ENCODE measurements around the gene HSP90AA1.

HSP90AA1 gene

GRCh38 chr14:102063808-102064429 is 22.9 kb downstream of the HSP90AA1 start:
- no peak for DNase-seq

DNA sequence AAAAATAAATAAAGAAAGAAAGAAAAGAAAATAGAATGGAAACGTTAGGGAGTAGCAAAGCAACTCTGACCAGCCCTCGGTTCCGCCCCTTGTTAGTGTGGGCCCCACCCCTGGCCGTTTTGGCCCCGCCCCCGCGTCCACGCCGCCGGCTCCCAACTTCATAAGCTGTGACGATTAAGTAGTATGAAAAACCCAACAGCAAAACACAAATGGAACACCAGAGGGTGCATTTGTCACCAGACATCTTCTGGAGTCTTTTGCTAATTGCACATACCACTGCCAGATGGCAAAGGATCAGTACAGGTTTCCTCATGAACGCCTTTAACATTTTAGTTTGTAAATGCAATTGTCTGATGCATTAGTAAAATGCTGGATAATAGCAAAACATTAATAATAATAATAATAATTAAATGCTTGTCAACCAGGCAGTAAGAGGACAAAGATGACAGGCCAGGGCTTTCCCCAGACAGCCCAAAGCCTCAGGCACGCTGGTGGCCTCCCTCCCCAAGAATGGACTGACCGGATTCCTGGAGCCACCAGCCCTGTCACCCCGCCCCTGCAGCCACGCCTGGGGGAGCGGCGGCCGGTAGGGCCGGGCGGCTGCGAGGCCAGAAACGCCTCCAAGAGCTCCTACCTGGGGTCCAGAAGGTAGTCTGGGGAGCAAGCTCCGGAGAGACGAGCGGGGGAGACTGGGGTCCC is 23.6 kb downstream of the HSP90AA1 start:
- DNase-seq, result peak; percentile 95 to 99

DNA sequence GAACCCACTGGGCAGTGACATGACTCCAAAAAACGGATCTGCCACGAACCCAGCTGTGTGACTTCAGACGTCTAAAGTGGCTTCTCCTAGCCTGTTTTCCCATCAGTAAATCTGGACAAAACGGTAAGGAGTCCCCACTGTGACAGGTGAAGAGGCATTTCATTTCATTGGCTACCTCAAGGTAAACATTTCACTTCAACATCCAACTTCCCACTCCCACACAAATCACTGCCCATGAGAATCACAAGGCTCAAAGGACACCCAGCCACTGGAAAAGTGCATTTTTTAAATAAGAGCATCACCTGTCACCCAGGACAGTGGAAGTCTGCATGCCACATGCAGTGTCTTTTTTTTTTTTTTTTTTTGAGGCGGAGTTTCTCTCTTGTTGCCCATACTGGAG is 27.9 kb downstream of the HSP90AA1 start:
- no peak for DNase-seq

DNA sequence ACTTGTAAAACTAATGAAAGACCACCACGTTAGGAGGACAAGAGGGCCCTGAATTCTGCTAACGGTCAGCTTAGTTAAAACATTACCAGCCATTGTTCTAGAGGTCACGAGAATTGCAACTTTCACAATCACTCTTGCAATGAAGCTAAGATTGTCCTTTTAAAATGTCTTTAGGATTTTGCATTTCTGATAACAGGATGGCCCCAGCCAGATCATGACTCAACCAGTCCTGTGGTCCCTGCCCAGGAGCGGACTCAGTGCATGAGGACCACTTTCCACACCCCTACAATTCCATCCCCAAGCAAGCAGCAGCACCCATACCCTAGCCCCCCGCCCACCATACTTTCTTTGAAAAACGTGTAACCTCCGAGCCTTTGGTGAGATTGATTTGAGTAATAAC is 28.7 kb downstream of the HSP90AA1 start:
- no peak for DNase-seq

DNA sequence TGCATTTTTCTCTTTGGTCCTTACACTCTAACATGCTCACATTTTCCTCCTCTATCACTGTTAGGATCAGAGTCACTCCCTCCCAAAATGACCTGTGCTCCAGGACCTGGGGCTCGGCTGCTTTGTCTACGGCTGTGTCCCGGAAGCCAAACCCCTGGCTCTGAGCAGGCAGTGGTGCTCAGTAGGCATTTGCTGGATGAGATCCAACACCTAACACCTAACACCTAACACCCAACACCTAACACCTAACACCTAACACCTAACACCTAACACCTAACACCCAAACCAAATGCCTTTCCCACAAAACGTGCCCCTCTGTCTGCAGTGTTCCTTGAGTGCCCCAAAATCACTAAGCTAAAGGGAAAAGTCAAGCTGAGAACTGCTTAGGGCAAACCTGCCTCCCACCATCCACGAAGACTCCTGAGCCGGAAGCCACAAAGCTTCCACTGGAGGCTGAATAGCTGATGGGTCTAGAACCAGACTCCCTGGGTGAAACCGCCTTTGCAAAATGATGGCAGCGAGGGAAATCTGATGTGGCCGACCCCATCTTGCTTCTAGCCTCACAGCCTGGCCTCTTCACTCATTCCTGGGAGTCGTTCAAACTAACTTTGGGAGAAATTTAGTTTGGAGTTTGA is 29.2 kb downstream of the HSP90AA1 start:
- no peak for DNase-seq

GRCh38 chr14:102056694-102057442 is 30.0 kb downstream of the HSP90AA1 start:
- no peak for DNase-seq

DNA sequence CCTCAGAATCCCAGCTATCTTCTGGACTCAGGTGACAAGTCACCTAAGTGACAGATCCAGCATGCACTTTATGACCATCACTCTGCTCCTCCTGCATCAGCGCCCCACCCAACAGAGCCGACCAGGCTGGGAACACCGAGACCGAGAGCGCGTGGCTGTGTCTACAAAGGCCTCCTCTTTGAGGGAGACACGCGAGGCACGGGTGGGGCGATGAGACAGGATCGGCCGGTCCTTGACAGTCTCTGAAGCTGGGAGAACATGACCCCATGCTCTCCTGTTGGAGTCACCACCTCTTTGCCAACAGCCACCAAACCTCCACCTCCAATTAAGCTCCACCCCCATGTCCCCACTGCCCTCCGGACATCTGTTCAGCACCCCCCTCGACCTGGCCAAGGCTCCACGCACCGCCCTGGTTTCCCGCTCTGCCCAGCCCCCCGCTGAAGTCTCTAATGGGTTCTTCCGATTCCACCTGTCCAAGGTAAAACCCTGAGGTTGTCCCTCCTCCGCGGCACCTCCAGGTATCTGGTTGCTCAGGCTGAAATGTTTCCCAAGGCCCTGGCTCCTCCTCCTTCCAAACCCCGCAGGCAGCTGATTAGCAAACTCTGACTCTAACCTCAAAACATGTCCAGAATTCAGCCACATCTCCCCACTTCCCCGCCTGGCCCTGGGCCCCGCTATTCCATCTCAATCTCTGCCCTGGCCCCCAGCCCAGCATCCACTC is 31.5 kb downstream of the HSP90AA1 start:
- DNase-seq, result no peak

DNA sequence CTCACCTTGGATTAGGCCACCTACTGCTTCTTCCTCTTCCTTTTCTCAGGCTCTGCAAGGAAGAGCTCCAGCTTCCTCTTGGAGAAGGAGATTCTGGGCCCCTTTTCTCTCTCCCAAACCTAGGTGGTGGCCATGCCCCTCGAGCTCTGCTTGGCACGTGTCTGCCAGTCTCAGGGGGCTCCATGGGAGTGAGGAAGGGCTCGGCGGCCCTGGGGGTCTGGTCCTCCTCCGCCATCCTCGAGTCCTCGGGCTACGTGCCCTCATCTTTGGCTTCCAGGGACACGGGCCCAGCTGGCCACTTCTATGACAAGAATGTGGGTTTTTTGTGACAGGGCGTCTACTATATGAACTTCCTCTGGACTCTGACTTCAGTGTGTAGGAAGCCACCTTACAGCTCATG is 34.3 kb downstream of the HSP90AA1 start:
- DNase-seq, result no peak

GRCh38 chr14:102050625-102051024 is 36.2 kb downstream of the HSP90AA1 start:
- DNase-seq, result no peak

- DNase-seq, result no peak
Observed at GRCh38 chr14:102050026-102050405, 36.8 kb downstream of the HSP90AA1 start.

DNA sequence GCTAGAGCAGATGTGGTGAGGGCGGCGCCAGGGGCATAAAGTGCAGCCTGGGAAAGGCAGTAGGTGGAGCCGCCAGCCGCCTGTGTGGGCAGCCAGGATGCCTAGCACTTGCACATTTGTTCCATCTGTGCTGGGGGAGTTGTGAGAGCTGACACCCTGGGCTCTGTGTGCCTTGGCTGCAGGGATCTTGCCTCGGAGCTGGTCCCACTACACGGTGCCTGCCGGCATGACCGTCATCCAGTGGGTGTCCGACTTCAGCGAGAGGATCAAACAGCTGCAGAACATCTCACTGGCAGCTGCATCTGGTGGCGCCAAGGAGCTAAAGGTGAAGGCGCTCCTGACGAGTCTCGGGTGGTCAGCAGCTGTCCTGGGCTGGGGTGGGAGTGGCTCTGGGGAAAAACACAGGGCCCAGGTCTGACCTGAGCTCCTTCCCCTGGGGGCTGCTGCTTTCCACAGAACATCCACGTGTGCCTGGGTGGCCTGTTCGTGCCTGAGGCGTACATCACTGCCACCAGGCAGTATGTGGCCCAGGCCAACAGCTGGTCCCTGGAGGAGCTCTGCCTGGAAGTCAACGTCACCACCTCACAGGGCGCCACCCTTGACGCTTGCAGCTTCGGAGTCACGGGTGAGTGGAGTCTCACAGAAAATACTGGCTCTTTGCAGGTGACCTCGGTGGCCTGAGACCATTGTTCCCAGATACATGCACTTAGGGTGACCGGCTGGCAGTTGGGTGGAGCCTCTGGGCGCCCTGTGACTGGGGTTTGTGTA is 37.4 kb downstream of the HSP90AA1 start:
- no peak for DNase-seq

DNA sequence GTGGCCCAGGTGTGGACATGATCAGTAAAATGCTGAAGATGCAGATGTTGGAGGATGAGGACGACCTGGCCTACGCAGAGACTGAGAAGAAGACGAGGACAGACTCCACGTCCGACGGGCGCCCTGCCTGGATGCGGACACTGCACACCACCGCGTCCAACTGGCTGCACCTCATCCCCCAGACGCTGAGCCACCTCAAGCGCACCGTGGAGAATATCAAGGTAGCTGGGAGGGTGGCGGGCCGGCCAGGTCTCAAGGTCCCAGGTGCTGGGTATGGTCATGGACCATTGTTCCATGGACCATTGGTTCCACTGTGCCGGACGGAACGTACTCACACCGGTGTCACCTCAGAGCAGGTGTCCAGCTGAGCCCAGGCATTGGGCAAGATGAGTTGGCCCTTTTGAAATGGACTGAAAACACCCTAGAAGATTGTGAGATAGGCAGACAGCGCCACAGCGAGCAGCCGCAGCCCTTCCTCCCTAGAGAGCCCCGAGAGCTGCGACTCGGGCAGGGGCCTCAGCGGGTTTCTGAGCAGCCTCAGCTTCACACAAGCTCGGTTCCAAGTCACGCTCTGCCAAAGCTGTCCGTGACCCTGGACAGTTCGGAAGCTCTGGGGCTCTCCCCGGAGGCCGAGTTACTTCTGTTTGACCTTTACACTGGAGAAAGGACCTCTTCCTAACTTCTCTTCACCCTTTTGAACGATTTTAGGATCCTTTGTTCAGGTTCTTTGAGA is 38.9 kb downstream of the HSP90AA1 start:
- DNase-seq, result no peak

GRCh38 chr14:102046337-102047278 is 40.2 kb downstream of the HSP90AA1 start:
- DNase-seq, result peak; percentile 97 to 99

- DNase-seq, result no peak
Observed at GRCh38 chr14:102044566-102044965, 42.3 kb downstream of the HSP90AA1 start.

GRCh38 chr14:102043251-102044025 is 43.4 kb downstream of the HSP90AA1 start:
- no peak for DNase-seq

DNA sequence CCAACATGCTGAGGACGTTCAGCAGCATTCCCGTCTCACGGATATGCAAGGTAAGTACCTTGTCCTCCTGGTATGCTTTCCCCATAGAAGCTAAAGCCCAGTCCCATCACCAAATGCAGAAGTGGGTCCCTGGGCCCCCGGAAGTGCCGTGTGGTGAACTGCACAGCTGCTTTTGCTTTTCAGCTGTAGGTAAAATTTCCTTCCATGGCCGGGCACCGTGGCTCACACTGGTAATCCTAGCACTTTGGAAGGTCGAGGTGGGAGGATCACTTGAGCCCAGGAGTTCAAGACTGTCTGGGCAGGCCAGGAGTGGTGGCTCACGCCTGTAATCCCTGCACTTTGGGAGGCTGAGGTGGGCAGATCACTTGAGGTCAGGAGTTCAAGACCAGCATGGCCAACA is 44.1 kb downstream of the HSP90AA1 start:
- DNase-seq, result no peak

DNA sequence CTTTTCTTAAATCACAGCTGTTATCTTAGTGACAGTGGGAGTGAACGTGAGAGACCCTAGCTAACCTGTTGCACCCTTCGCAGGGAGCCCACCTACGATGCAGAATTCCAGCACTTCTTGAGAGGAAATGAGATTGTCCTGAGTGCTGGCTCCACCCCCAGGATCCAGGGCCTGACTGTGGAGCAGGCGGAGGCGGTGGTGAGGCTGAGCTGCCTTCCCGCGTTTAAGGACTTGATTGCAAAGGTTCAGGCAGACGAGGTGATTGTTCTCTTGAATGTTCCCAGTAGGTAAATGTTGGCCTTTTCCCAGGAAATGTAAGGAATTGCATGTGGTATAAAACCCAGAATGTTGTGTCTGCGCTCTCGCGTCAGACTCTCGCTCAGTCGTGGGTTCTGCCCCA is 46.7 kb downstream of the HSP90AA1 start:
- DNase-seq, result no peak

DNA sequence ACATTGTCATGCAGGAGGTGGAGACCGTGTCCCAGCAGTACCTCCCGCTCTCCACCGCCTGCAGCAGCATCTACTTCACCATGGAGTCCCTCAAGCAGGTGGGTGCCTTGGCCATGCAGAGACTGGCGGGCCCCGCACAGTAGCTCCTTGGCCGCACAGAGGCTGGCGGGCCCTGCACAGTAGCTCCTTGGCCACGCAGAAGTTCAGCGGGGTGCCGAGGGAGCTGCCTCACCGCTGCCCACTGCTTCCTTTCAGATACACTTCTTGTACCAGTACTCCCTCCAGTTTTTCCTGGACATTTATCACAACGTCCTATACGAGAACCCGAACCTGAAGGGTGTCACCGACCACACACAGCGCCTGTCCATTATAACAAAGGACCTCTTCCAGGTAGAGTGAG is 47.7 kb downstream of the HSP90AA1 start:
- no peak for DNase-seq

GRCh38 chr14:102037686-102038085 is 49.2 kb downstream of the HSP90AA1 start:
- DNase-seq, result no peak
